Measurements from ENCODE around the gene TFF3.

TFF3 gene

DNA sequence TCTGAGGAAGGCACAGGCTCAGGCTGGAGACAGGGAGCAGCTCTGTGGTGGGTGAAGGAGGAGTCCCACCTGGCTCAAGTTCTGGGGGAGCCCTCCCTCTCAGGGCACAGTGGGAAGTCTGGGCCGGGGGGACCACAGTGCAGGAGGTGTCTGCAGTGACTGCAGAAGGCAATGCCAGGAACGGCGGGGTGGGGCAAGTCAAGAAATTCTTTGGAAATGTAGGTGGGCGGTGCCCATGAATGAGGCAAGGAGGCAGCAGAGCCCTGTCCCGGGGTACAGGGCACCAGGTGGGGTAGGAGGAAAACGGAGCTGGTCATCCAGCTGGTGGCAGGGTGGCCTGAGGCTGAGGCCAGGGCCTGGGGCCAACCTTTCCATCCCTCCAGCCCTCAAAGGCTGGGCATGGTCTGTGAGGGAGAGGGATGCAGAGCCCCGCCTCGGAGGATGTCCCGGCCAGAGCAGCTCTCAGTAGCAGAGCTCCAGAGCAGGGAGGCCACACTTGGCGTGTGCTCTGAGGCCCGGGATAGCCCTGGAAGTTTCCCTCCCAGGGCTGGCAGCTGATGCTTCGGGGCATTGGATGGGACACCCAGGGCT is 4.7 kb downstream of the TFF3 start:
- Histone ChIP-seq H3K36me3 (ENCODE audit: control insufficient read depth, insufficient read depth, low read length) (no peaks in the 10 kb centered on the region), H3K9ac (ENCODE audit: low read length) (no peak overlapping the region), H3K4me3 (ENCODE audit: low read depth, low read length) (no peak overlapping the region), H3K9me3 (ENCODE audit: control insufficient read depth, insufficient read depth, low read depth, low read length) (no peaks in the 10 kb centered on the region), H3K27me3 (ENCODE audit: control insufficient read depth, insufficient read depth, low read length) (0 out of 2 replicates have a peak, but pooled peaks cover 4% of the 10 kb centered on the region), H3K4me1 (ENCODE audit: control insufficient read depth, insufficient read depth, low read length) (peaks cover 29% of the 10 kb centered on the region), H3K27ac (ENCODE audit: low read depth, low read length) (no peak overlapping the region)

- peaks cover 24% of the 10 kb centered on the region for H3K4me1 ChIP-seq (ENCODE audit: control insufficient read depth, insufficient read depth, low read length)
- H3K4me3 ChIP-seq (ENCODE audit: low read depth, low read length), result 0 out of 2 replicates have a peak overlapping the region, but pooled peaks have one; percentile 34
- no peak overlapping the region for H3K9ac ChIP-seq (ENCODE audit: low read length)
- no peak overlapping the region for H3K27ac ChIP-seq (ENCODE audit: low read depth, low read length)
- 0 out of 2 replicates have a peak, but pooled peaks cover 4% of the 10 kb centered on the region for H3K27me3 ChIP-seq (ENCODE audit: control insufficient read depth, insufficient read depth, low read length)
- H3K36me3 ChIP-seq (ENCODE audit: control insufficient read depth, insufficient read depth, low read length), result no peaks in the 10 kb centered on the region
- no peaks in the 10 kb centered on the region for H3K9me3 ChIP-seq (ENCODE audit: control insufficient read depth, insufficient read depth, low read depth, low read length)
Observed at GRCh38 chr21:42309753-42310213, 5.4 kb downstream of the TFF3 start.

- Histone ChIP-seq H3K4me3 (ENCODE audit: low read depth, low read length) (no peak overlapping the region), H3K27ac (ENCODE audit: low read depth, low read length) (no peak overlapping the region), H3K36me3 (ENCODE audit: control insufficient read depth, insufficient read depth, low read length) (no peaks in the 10 kb centered on the region), H3K4me1 (ENCODE audit: control insufficient read depth, insufficient read depth, low read length) (peaks cover 23% of the 10 kb centered on the region), H3K9ac (ENCODE audit: low read length) (no peak overlapping the region), H3K27me3 (ENCODE audit: control insufficient read depth, insufficient read depth, low read length) (peaks cover 7% of the 10 kb centered on the region; the same call in 1 of the 2 replicates), H3K9me3 (ENCODE audit: control insufficient read depth, insufficient read depth, low read depth, low read length) (no peaks in the 10 kb centered on the region)
Observed at GRCh38 chr21:42308914-42309752, 6.1 kb downstream of the TFF3 start.

- Histone ChIP-seq H3K9me3 (ENCODE audit: control insufficient read depth, insufficient read depth, low read depth, low read length) (no peaks in the 10 kb centered on the region), H3K4me1 (ENCODE audit: control insufficient read depth, insufficient read depth, low read length) (peaks cover 15% of the 10 kb centered on the region), H3K9ac (ENCODE audit: low read length) (no peak overlapping the region), H3K4me3 (ENCODE audit: low read depth, low read length) (no peak overlapping the region), H3K36me3 (ENCODE audit: control insufficient read depth, insufficient read depth, low read length) (no peaks in the 10 kb centered on the region), H3K27ac (ENCODE audit: low read depth, low read length) (no peak overlapping the region), H3K27me3 (ENCODE audit: control insufficient read depth, insufficient read depth, low read length) (peaks cover 7% of the 10 kb centered on the region; the same call in 1 of the 2 replicates)
Observed at GRCh38 chr21:42308161-42308913, 6.9 kb downstream of the TFF3 start.

GRCh38 chr21:42307106-42307505 is 8.1 kb downstream of the TFF3 start:
- Histone ChIP-seq H3K9ac (ENCODE audit: low read length) (no peak overlapping the region), H3K27ac (ENCODE audit: low read depth, low read length) (no peak overlapping the region), H3K27me3 (ENCODE audit: control insufficient read depth, insufficient read depth, low read length) (peaks cover 7% of the 10 kb centered on the region; the same call in 1 of the 2 replicates), H3K9me3 (ENCODE audit: control insufficient read depth, insufficient read depth, low read depth, low read length) (no peaks in the 10 kb centered on the region), H3K4me1 (ENCODE audit: control insufficient read depth, insufficient read depth, low read length) (peaks cover 12% of the 10 kb centered on the region; the same call in 1 of the 2 replicates), H3K36me3 (ENCODE audit: control insufficient read depth, insufficient read depth, low read length) (no peaks in the 10 kb centered on the region), H3K4me3 (ENCODE audit: low read depth, low read length) (no peak overlapping the region)

DNA sequence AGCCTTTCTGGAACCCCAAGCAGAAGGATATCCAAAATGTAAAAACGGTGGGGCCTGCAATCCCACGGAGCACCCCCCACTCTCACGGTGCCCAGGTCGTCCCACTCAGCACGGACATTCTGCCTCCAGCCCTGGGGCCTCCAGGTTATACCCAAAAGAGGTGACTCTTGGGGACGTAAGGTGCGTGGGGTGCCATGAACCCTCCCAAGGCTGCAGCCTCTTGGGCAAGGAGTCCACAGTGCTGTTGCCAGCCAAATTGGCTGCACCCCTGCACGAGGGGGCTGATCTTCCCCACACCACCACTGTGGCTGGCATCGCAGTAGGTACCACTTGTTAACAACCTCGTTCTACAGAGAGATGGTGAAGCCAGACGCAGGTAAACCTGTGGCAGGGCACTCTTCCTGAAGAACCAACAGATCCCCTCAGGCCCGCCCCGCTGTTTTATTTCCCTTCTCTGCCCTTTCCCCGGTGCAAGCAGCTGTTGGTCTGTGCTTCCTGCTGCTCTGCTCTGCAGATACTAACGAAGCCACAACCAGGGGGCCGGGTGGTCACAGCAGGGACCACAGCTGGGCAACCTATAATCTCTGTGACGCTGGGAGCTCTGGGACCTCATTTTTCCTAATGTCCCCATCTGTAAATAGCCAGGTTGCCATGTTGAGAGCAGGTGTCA is 8.7 kb downstream of the TFF3 start:
- Histone ChIP-seq H3K9me3 (ENCODE audit: control insufficient read depth, insufficient read depth, low read depth, low read length) (no peaks in the 10 kb centered on the region), H3K27ac (ENCODE audit: low read depth, low read length) (no peak overlapping the region), H3K9ac (ENCODE audit: low read length) (no peak overlapping the region), H3K27me3 (ENCODE audit: control insufficient read depth, insufficient read depth, low read length) (peaks cover 7% of the 10 kb centered on the region; the same call in 1 of the 2 replicates), H3K4me3 (ENCODE audit: low read depth, low read length) (no peak overlapping the region), H3K4me1 (ENCODE audit: control insufficient read depth, insufficient read depth, low read length) (peaks cover 12% of the 10 kb centered on the region; the same call in 1 of the 2 replicates), H3K36me3 (ENCODE audit: control insufficient read depth, insufficient read depth, low read length) (no peaks in the 10 kb centered on the region)

- no peak overlapping the region for H3K27ac ChIP-seq (ENCODE audit: low read depth, low read length)
Observed at GRCh38 chr21:42305707-42306147, 9.5 kb downstream of the TFF3 start.

GRCh38 chr21:42304556-42305454 is 10.4 kb downstream of the TFF3 start:
- no peak overlapping the region for H3K27ac ChIP-seq (ENCODE audit: low read depth, low read length)
- no peak overlapping the region for H3K4me3 ChIP-seq (ENCODE audit: low read depth, low read length)
- H3K4me1 ChIP-seq (ENCODE audit: control insufficient read depth, insufficient read depth, low read length), result peaks cover 5% of the 10 kb centered on the region; the same call in 1 of the 2 replicates
- H3K9me3 ChIP-seq (ENCODE audit: control insufficient read depth, insufficient read depth, low read depth, low read length), result no peaks in the 10 kb centered on the region
- H3K9ac ChIP-seq (ENCODE audit: low read length), result no peak overlapping the region
- H3K36me3 ChIP-seq (ENCODE audit: control insufficient read depth, insufficient read depth, low read length), result no peaks in the 10 kb centered on the region
- H3K27me3 ChIP-seq (ENCODE audit: control insufficient read depth, insufficient read depth, low read length), result peaks cover 3% of the 10 kb centered on the region; the same call in 1 of the 2 replicates

More at GRCh38 chr21:42305707-42306147, 9.5 kb downstream of the TFF3 start:
- H3K9me3 ChIP-seq (ENCODE audit: control insufficient read depth, insufficient read depth, low read depth, low read length), result no peaks in the 10 kb centered on the region
- H3K4me3 ChIP-seq (ENCODE audit: low read depth, low read length), result no peak overlapping the region
- H3K36me3 ChIP-seq (ENCODE audit: control insufficient read depth, insufficient read depth, low read length), result no peaks in the 10 kb centered on the region
- no peak overlapping the region for H3K9ac ChIP-seq (ENCODE audit: low read length)
- peaks cover 7% of the 10 kb centered on the region; the same call in 1 of the 2 replicates for H3K27me3 ChIP-seq (ENCODE audit: control insufficient read depth, insufficient read depth, low read length)
- H3K4me1 ChIP-seq (ENCODE audit: control insufficient read depth, insufficient read depth, low read length), result peaks cover 10% of the 10 kb centered on the region; the same call in 1 of the 2 replicates

DNA sequence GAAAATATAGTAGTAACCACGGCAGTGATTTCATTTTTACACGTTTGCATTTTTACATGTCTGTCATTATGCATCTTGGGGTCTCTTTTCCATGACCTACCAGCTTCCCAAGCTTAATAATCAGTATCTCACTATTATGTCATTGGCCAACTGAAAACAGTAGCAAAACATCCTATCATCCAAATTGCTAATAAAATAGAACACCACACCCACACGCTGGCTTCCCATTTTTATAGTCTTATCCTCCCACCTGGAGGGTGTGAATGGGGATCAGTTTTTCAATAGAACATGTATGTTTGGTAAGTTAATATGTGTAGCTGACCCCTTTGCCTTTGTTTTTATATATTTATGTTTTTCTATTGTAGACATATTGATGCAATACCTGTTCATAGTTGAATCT is 11.8 kb downstream of the TFF3 start:
- no peak overlapping the region for H3K27ac ChIP-seq (ENCODE audit: low read depth, low read length)
- no peaks in the 10 kb centered on the region for H3K9me3 ChIP-seq (ENCODE audit: control insufficient read depth, insufficient read depth, low read depth, low read length)
- H3K4me3 ChIP-seq (ENCODE audit: low read depth, low read length), result no peak overlapping the region
- H3K27me3 ChIP-seq (ENCODE audit: control insufficient read depth, insufficient read depth, low read length), result peaks cover 3% of the 10 kb centered on the region; the same call in 1 of the 2 replicates
- no peaks in the 10 kb centered on the region for H3K36me3 ChIP-seq (ENCODE audit: control insufficient read depth, insufficient read depth, low read length)
- peaks cover 6% of the 10 kb centered on the region for H3K4me1 ChIP-seq (ENCODE audit: control insufficient read depth, insufficient read depth, low read length)
- no peak overlapping the region for H3K9ac ChIP-seq (ENCODE audit: low read length)

Data from HUES6 (cell line).